SJCRH30 (cell line): ENCODE results near the gene CALHM1. TPM values are rescaled to one million over a fixed set of nuclear protein-coding genes. Genes with fewer than 3 reads are reported as not detected.
"Not testable (repeated sequence)": the region's sequence is repeated elsewhere in the genome, so short reads cannot be mapped to it uniquely, and the experiment has no call there.

ENCODE experiments used
- DNase-seq, 2 experiments: peaks; one replicate each; pipeline ENCODE4 v3.0.0-alpha.2; 2015 to 2020
- H3K27ac ChIP-seq: fragments of 250-450 bp; sonication (Bioruptor Pico); 2 replicates; pipeline ENCODE4 v1.5.1; 2020; ENCODE audit warnings: mild to moderate bottlenecking, moderate library complexity
- H3K27me3 ChIP-seq: fragments of 250-450 bp; sonication (Bioruptor Pico); 2 replicates; pipeline ENCODE4 v1.5.1; 2020; ENCODE audit warnings: mild to moderate bottlenecking, moderate library complexity
- H3K36me3 ChIP-seq: fragments of 250-450 bp; sonication (Bioruptor Pico); 2 replicates; pipeline ENCODE4 v1.5.1; 2020; ENCODE audit warnings: mild to moderate bottlenecking, moderate library complexity
- H3K4me1 ChIP-seq: fragments of 250-450 bp; sonication (Bioruptor Pico); 2 replicates; pipeline ENCODE4 v1.5.1; 2020; ENCODE audit warnings: mild to moderate bottlenecking, moderate library complexity
- H3K4me3 ChIP-seq: fragments of 250-450 bp; sonication (Bioruptor Pico); 2 replicates; pipeline ENCODE4 v1.5.1; 2020; ENCODE audit warnings: mild to moderate bottlenecking, moderate library complexity
- H3K9me3 ChIP-seq: fragments of 250-450 bp; sonication (Bioruptor Pico); replicated peaks from 2 replicates; pipeline ENCODE4 v1.5.1; 2020; ENCODE audit warnings: mild to moderate bottlenecking, moderate library complexity
- total RNA-seq: library from RNA; depleted of rRNA; stranded (reverse); fragments of >200 nt; shearing (Covaris generic); gene quantifications from 2 replicates; pipeline ENCODE4 v1.2.3, GENCODE V29; 2014

Gene CALHM1
- total RNA-seq, 1 experiment from 2014 or later = 0.02 TPM

DNA sequence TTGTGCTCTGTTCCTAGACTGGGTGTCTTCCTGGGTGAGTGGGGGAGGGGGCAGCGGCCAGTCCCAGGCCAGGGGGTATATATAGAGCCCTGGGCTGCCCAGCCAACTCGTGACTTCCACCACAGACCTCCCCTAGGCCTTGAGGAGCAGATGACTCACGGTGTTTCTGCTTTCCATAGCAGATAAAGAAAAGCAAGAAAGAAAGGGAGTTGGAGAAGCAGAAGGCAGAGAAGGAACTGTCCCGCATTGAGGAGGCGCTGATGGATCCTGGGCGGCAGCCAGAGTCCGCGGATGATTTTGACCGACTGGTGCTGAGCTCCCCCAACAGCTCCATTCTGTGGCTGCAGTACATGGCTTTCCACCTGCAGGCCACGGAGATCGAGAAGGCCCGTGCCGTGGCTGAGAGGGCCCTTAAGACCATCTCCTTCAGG is 16.7 kb downstream of the CALHM1 start:
- Histone ChIP-seq H3K27me3 (no peaks in the 10 kb centered on the region), H3K4me3 (no peak overlapping the region), H3K4me1 (peaks cover 27% of the 10 kb centered on the region), H3K36me3 (peaks cover 95% of the 10 kb centered on the region), H3K27ac (no peak overlapping the region; the same call in 1 of the 2 replicates), H3K9me3 (no peaks in the 10 kb centered on the region)
- DNase-seq = no peak

DNA sequence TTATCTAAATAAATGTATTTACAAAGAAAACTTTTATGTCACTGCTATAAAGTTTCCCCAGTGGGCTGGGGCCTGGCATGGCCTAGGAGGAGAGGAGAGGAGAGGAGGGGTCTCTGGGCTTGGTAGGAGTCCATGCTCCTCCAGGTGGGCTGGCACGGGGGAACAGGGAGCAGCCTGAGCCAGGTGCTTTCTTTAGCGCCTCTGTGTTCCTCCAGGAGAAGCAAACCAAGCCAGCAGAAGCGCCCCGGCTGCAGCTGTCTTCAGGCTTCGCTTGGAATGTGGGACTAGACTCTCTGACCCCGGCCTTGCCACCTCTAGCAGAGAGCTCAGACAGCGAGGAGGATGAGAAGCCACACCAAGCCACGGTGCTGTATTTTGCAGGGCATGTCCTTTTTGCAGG is 17.1 kb downstream of the CALHM1 start:
- no peak overlapping the region; the same call in 1 of the 2 replicates for H3K27ac ChIP-seq
- DNase-seq = peak; percentile 38 to 45
- peaks cover 95% of the 10 kb centered on the region for H3K36me3 ChIP-seq
- peaks cover 27% of the 10 kb centered on the region for H3K4me1 ChIP-seq
- H3K4me3 ChIP-seq = no peak overlapping the region
- no peaks in the 10 kb centered on the region for H3K27me3 ChIP-seq
- H3K9me3 ChIP-seq = no peaks in the 10 kb centered on the region

DNA sequence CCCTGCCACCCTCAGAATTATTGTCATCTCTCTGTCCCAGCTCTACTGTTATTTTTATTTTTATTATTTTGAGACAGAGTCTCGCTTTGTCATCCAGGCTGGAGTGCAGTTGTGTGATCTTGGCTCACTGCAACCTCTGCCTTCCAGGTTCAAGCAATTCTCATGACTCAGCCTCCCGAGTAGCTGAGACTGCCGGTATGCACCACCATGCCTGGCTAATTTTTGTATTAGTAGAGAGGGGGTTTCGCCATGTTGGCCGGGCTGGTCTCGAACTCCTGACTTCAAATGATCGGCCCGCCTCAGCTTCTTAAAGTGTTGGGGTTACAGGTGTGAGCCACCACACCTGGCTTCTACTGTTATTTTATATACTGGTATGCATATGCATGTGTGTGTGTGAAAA is 17.5 kb downstream of the CALHM1 start:
- no peaks in the 10 kb centered on the region for H3K27me3 ChIP-seq
- H3K9me3 ChIP-seq = no peaks in the 10 kb centered on the region
- peaks cover 27% of the 10 kb centered on the region for H3K4me1 ChIP-seq
- H3K27ac ChIP-seq = peak overlapping the region; percentile 85; the same call in 1 of the 2 replicates
- peaks cover 96% of the 10 kb centered on the region for H3K36me3 ChIP-seq
- no peak overlapping the region for H3K4me3 ChIP-seq
- no peak for DNase-seq

DNA sequence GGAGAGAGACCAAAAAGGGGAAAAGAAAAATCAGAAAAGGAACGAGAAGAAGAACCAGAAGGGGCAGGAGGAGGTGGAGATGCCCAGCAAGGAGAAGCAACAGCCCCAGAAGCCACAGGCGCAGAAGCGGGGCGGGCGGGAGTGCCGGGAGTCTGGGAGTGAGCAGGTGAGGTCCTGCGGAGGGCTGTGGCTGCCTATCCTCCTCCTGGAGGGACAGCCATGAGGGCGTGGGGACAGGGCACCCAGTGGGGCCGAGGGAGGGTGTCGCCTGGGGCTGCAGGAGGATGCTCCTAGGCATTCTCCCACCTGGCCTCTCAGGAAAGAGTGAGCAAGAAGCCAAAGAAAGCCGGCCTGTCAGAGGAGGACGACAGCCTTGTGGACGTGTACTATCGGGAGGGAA is 18.3 kb downstream of the CALHM1 start:
- Histone ChIP-seq H3K27ac (peak overlapping the region; percentile 85), H3K36me3 (peaks cover 94% of the 10 kb centered on the region), H3K9me3 (no peaks in the 10 kb centered on the region), H3K27me3 (no peaks in the 10 kb centered on the region), H3K4me1 (peaks cover 27% of the 10 kb centered on the region), H3K4me3 (no peak overlapping the region)
- DNase-seq = no peak

DNA sequence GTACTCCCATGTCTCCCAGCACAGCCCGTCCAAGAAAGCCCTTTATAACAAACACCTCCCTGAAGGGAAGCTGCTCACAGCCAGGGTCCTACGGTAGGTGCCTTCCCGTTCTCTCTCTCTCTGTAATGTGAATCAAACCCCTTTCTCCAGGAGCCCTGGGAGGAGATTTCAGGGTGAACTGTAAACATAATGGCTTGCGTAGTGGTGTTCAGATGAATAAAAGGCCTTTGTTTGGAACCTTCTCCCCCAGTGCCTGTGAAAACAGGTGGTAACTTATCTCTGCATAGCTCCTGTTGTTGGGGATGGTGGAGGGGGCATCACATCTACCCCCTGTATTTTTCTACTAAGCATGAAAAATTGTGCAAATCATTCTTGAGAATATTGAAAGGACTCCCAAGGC is 18.9 kb downstream of the CALHM1 start:
- Histone ChIP-seq H3K27me3 (no peaks in the 10 kb centered on the region), H3K4me3 (no peak overlapping the region), H3K27ac (peak overlapping the region; percentile 85), H3K4me1 (peaks cover 27% of the 10 kb centered on the region), H3K9me3 (no peaks in the 10 kb centered on the region), H3K36me3 (peaks cover 94% of the 10 kb centered on the region)
- DNase-seq = peak; percentile 77 to 92

DNA sequence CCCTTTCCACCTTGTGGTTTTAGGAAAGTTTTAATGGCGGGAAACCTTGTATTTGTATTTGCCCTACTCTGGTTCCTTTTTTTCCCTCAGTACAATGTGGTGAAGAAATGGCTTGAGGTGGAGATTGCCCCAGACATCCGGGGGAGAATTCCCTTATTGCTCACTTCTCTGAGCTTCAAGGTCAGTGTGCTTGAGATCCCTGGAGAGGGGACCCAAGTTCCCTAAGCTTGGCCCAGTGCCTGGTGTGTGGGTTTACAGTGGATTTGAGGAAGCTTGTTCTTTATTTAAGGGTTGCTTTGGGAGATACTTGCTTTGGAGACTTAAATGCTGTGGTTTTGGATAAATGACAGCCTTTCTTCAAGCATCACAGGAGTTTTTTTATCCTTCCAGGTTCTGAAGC is 24.8 kb downstream of the CALHM1 start:
- Histone ChIP-seq H3K36me3 (peaks cover 94% of the 10 kb centered on the region), H3K4me3 (no peak overlapping the region), H3K27me3 (no peaks in the 10 kb centered on the region), H3K9me3 (no peaks in the 10 kb centered on the region), H3K4me1 (peaks cover 4% of the 10 kb centered on the region; the same call in 1 of the 2 replicates), H3K27ac (no peak overlapping the region)
- no peak for DNase-seq

DNA sequence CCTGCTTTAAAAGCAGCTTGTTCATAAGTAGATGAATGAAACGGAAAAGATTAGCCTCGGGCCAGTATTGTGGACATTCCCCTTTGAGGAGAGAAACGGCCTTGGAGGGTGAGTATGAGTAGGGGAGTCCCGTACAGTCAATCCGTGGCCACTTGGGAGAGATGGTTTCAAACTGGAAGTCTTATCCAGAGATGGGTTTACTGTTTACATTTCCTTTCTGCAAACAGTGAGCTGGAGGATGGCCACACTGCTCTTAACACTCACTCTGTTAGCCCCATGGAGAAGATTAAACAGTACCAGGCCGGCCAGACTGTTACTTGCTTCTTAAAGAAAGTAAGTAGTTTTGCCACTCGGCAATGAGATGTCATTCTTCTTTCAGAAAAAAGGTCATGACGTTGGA is 26.8 kb downstream of the CALHM1 start:
- Histone ChIP-seq H3K9me3 (no peaks in the 10 kb centered on the region), H3K36me3 (peaks cover 94% of the 10 kb centered on the region), H3K27ac (no peak overlapping the region), H3K4me3 (no peak overlapping the region), H3K4me1 (no peaks in the 10 kb centered on the region), H3K27me3 (no peaks in the 10 kb centered on the region)
- no peak for DNase-seq

DNA sequence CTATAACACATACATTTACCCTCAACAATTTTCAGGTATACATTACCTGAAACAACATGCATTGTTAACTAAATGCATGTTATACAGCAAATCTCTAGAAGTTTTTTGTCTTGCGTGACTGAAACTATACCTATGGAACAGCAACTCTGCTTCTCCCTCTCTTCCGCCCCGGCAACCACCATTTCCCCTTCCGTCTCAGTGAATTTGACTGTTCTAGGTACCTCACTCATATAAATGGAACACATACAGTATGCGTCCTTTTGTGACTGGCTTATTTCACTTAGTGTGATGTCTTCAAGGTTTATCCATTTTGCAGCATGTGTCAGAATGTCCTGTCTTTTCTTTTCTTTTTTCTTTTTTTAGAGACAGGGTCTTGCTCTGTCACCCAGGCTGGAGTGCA is 29.1 kb downstream of the CALHM1 start:
- H3K4me1 ChIP-seq = no peaks in the 10 kb centered on the region
- no peaks in the 10 kb centered on the region for H3K27me3 ChIP-seq
- no peaks in the 10 kb centered on the region for H3K9me3 ChIP-seq
- no peak overlapping the region for H3K4me3 ChIP-seq
- H3K27ac ChIP-seq = no peak overlapping the region
- DNase-seq = no peak
- peaks cover 96% of the 10 kb centered on the region for H3K36me3 ChIP-seq

DNA sequence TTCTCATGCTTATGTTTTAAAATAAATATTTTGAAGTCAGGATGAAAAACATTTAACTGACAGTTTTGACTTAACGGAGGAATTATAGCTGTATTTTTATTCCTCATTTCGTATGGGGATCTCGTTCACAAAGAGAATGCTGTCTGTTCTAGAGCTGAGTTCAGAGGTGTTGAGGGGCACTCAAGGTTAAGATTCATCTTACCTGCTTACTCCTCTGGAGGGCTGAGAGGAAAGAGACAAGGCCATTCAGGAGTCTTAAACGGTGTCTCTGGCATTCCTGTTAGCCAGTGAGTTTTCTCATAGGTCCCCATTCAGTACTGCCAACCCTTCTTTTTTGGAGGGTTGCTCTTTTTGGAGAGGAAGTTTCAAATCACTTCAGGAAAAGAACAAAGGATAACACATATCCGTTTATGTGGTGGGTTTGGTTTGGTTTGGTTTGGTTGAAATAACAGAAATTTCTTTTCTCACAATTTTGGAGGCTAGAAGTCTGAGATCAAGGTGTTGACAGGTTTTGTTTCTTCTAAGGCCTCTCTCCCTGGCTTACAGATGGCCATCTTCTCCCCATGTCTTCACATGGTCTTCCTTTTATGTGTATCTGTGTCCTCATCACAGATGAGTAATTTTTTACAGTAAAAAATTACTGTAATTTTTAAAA is 29.6 kb downstream of the CALHM1 start:
- Histone ChIP-seq H3K27ac (no peak overlapping the region), H3K4me1 (no peaks in the 10 kb centered on the region), H3K27me3 (no peaks in the 10 kb centered on the region), H3K36me3 (peaks cover 96% of the 10 kb centered on the region), H3K9me3 (no peaks in the 10 kb centered on the region), H3K4me3 (no peak overlapping the region)
- DNase-seq = no peak

DNA sequence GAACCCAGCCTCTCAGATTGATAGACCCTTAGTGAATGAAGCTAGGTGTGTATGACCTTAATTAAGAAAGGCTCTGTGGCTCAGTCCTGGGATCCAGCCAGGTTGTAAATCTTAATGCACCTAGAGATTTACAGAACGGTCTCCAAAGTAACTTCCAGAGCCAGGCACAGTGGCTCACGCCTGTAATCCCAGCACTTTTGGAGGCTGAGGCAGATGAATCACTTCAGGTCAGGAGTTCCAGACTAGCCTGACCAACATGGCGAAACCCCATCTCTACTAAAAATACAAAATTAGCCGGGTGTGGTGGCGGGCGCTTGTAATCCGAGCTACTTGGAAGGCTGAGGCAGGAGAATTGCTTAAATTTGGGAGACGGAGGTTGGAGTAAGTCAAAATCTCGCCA is 30.8 kb downstream of the CALHM1 start:
- Histone ChIP-seq H3K36me3 (peaks cover 95% of the 10 kb centered on the region), H3K27ac (no peak overlapping the region), H3K4me3 (no peak overlapping the region), H3K4me1 (no peaks in the 10 kb centered on the region), H3K9me3 (no peaks in the 10 kb centered on the region), H3K27me3 (no peaks in the 10 kb centered on the region)
- DNase-seq = no peak

DNA sequence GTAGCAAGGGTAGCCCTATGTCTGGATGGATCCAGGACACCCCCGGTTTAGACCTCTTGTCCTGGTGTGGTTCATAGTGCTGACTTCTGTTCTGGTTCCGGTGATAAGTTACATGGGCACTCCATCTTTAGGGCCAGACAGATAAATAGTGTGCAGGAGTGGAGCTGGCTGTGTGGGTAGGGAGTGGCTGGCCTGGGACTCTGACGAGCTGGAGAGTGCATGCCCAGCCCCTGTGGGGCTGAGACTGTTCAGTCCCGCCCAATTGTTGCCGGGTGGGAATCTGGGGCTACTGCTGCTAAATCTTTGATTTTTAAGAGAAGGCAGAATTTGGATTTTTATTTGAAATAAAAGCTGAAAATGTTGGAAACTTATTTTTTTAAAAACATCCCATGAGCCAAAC is 35.0 kb downstream of the CALHM1 start:
- H3K27ac ChIP-seq = no peak overlapping the region
- H3K4me1 ChIP-seq = no peaks in the 10 kb centered on the region
- peaks cover 88% of the 10 kb centered on the region for H3K36me3 ChIP-seq
- no peak overlapping the region for H3K4me3 ChIP-seq
- H3K9me3 ChIP-seq = no peaks in the 10 kb centered on the region
- no peaks in the 10 kb centered on the region for H3K27me3 ChIP-seq
- no peak for DNase-seq

DNA sequence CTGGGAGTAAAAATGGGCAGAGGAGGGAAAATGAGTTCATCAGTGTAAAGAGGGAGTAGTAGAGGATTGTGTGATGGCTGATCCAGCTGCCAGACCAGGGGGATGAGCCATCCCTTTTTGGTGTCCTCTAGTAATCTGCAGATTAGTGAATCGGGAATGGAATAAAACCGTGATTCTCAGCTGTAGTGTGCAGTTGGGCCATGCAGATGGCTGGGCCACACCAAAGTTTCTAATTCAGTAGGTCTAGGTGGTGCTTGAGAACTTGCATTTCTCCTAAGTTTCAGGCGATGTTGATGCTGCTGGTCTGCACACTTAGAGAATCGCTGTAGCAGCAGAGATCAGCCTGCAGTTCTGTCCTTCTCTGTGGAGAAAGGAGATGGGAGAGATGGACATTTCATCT is 39.6 kb downstream of the CALHM1 start:
- Histone ChIP-seq H3K9me3 (no peaks in the 10 kb centered on the region), H3K4me1 (no peaks in the 10 kb centered on the region), H3K36me3 (peaks cover 80% of the 10 kb centered on the region), H3K27me3 (no peaks in the 10 kb centered on the region), H3K4me3 (no peak overlapping the region), H3K27ac (no peak overlapping the region)
- DNase-seq = no peak

DNA sequence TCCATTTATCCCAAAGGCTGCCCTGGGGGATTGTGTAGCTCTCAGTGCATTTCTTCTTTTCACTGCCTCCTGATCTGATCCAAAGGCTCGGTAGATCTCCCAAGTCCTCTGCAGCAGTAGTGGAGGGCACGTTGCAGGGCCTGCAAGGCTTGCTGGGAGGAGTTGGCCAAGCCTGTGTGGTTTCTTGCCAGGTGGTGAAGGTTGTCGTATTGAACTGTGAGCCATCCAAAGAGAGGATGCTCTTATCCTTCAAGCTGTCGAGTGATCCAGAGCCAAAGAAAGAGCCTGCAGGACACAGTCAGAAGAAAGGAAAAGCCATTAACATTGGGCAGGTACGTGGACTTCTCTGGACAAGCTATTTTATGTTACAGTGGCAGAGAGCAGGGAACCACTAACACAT is 41.1 kb downstream of the CALHM1 start:
- no peak for DNase-seq
- H3K27me3 ChIP-seq = no peaks in the 10 kb centered on the region
- H3K4me1 ChIP-seq = no peaks in the 10 kb centered on the region
- H3K36me3 ChIP-seq = peaks cover 80% of the 10 kb centered on the region
- H3K4me3 ChIP-seq = no peak overlapping the region
- H3K9me3 ChIP-seq = no peaks in the 10 kb centered on the region
- H3K27ac ChIP-seq = no peak overlapping the region

DNA sequence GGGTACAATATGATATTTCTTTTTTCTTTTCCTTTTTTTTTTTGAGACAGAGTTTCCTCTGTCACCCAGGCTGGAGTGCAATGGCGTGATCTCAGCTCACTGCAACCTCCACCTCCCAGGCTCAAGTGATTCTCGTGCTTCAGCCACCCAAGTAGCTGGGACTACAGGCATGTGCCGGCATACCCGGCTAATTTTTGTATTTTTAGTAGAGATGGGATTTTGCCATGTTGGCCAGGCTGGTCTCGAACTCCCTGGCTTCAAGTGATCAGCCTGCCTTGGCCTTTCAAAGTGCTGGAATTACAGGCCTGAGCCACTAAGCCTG is 41.6 kb downstream of the CALHM1 start:
- not testable (repeated sequence) for H3K27me3 ChIP-seq, H3K4me1 ChIP-seq, H3K27ac ChIP-seq, H3K9me3 ChIP-seq, H3K4me3 ChIP-seq, DNase-seq
- H3K36me3 ChIP-seq = peaks cover 78% of the 10 kb centered on the region

DNA sequence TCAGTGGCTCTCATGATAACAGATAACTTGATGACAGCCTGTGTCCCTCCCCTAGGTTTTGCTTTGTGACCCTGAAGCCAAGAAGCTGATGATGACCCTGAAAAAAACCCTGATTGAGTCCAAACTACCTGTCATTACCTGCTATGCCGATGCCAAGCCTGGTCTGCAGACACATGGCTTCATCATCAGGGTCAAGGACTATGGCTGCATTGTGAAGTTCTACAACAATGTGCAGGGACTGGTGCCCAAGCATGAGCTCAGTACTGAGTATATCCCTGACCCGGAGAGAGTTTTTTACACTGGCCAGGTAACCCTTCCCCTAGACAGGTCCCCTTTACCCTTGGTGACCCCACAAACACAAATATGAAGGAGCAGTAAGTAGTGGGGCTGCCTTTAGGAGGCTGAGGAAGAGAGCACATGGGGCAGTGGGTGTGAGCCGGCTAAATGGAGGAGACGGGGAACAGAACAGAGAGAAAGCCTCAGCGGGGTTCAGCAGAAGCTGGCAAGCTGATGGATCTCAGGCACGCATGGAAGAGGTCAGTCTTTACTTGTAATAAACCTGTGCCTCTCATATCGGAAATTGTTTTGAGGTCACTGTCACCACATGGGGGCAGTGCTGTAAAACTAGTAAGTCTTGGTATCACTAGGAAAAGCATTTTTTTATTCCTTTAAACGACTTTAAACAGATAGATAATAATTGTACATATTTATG is 42.1 kb downstream of the CALHM1 start:
- Histone ChIP-seq H3K36me3 (peaks cover 81% of the 10 kb centered on the region), H3K27ac (no peak overlapping the region)
- peak; percentile 52 to 79 for DNase-seq

DNA sequence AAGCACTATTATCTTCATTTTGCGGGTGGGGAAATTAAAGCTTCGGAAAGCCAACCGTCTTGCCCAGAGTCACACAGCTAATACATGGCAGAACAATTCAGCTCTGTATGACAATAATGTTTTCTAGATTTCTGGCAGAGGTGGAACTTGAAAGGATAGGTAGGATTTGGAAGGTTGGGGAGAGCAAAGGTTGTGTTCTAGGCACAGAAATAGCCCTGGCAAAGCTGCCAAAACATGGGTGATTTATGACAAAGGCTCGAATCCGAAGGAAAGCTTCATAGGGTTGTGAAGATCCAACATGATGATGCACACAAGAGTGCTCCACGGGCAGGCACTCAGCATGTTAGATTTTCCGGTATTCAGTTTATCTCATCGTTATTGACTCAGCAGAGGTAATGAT is 43.1 kb downstream of the CALHM1 start:
- Histone ChIP-seq H3K4me1 (no peaks in the 10 kb centered on the region), H3K36me3 (peaks cover 80% of the 10 kb centered on the region), H3K9me3 (no peaks in the 10 kb centered on the region), H3K27ac (no peak overlapping the region), H3K27me3 (no peaks in the 10 kb centered on the region), H3K4me3 (no peak overlapping the region)
- no peak for DNase-seq

More for the DNA sequence above, 42.1 kb downstream of the CALHM1 start:
- Histone ChIP-seq H3K27me3 (no peaks in the 10 kb centered on the region), H3K4me3 (no peak overlapping the region), H3K9me3 (no peaks in the 10 kb centered on the region), H3K4me1 (no peaks in the 10 kb centered on the region)
